ENCODE data around the gene SMAD3.

Gene SMAD3

GRCh38 chr15:67140078-67140833, 74.9 kb downstream of the SMAD3 start:
- Histone ChIP-seq H3K27me3 (replicated peaks; ENCODE audit: control insufficient read depth, insufficient read depth, low read length) (no peaks in the 10 kb centered on the region), H3K36me3 (ENCODE audit: control insufficient read depth, insufficient read depth, low read length) (no peaks in the 10 kb centered on the region), H3K4me3 (replicated peaks; ENCODE audit: low read depth, low read length) (no peak overlapping the region)
- no peak for TF ChIP-seq CTCF (IDR thresholded peaks at IDR 0.05; ENCODE audit: insufficient read depth, low read length, poor library complexity, severe bottlenecking)
- DNase-seq (ENCODE audit: extremely low read depth, insufficient read length): peak; percentile 30

- TF ChIP-seq CTCF (IDR thresholded peaks at IDR 0.05; ENCODE audit: insufficient read depth, low read length, poor library complexity, severe bottlenecking): no peak
- no peaks in the 10 kb centered on the region for H3K36me3 ChIP-seq (ENCODE audit: control insufficient read depth, insufficient read depth, low read length)
- DNase-seq (ENCODE audit: extremely low read depth, insufficient read length): no peak
- H3K4me3 ChIP-seq (replicated peaks; ENCODE audit: low read depth, low read length): no peak overlapping the region
- no peaks in the 10 kb centered on the region for H3K27me3 ChIP-seq (replicated peaks; ENCODE audit: control insufficient read depth, insufficient read depth, low read length)
Measured at GRCh38 chr15:67142092-67142766, 76.8 kb downstream of the SMAD3 start.

GRCh38 chr15:67142767-67143100, 77.3 kb downstream of the SMAD3 start:
- Histone ChIP-seq H3K4me3 (replicated peaks; ENCODE audit: low read depth, low read length) (no peak overlapping the region), H3K27me3 (replicated peaks; ENCODE audit: control insufficient read depth, insufficient read depth, low read length) (no peaks in the 10 kb centered on the region), H3K36me3 (ENCODE audit: control insufficient read depth, insufficient read depth, low read length) (no peaks in the 10 kb centered on the region)
- DNase-seq (ENCODE audit: extremely low read depth, insufficient read length): no peak
- TF ChIP-seq CTCF (IDR thresholded peaks at IDR 0.05; ENCODE audit: insufficient read depth, low read length, poor library complexity, severe bottlenecking): no peak

- TF ChIP-seq CTCF (IDR thresholded peaks at IDR 0.05; ENCODE audit: insufficient read depth, low read length, poor library complexity, severe bottlenecking): no peak
- H3K4me3 ChIP-seq (replicated peaks; ENCODE audit: low read depth, low read length): no peak overlapping the region
- H3K36me3 ChIP-seq (ENCODE audit: control insufficient read depth, insufficient read depth, low read length): no peaks in the 10 kb centered on the region
- no peaks in the 10 kb centered on the region for H3K27me3 ChIP-seq (replicated peaks; ENCODE audit: control insufficient read depth, insufficient read depth, low read length)
- DNase-seq (ENCODE audit: extremely low read depth, insufficient read length): no peak
Measured at GRCh38 chr15:67143646-67144045, 78.2 kb downstream of the SMAD3 start.

DNA sequence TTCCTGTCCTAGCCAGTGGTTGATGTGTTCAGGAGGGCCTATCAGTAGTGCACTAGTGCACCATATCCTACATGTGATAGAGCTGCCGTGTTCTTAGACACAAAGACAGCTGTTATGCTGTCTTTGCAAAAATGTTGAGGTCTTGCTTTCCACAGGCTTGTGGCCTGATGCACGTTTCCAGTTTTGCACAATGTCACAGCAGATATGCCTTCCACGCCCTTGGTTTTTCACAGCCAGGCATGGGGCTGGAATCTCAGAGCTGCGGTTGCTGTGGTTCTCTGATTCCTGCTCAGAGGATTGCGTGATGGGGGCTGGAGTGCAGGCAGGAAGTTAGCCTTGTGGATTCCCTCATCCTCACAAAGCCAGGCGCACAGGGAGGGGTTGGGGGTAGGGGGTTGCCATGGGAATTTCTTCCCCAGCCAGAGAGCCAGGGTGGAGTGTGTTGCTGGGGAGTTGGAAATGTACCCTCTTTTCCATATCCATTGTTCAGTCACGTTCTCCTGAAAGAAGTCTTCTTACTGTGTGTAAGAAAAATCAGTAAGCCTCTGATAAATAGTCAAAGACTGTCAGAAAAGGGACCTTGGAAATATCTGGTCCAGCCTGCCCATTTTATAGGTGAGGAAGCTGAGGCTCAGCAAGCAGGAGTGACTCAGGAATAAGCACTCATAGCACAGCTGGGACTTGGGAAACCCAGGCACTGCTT, 79.4 kb downstream of the SMAD3 start:
- no peak for DNase-seq (ENCODE audit: extremely low read depth, insufficient read length)

More for the DNA sequence above, 79.4 kb downstream of the SMAD3 start:
- H3K4me3 ChIP-seq (replicated peaks; ENCODE audit: low read depth, low read length): no peak overlapping the region
- TF ChIP-seq CTCF (IDR thresholded peaks at IDR 0.05; ENCODE audit: insufficient read depth, low read length, poor library complexity, severe bottlenecking): no peak
- no peaks in the 10 kb centered on the region for H3K36me3 ChIP-seq (ENCODE audit: control insufficient read depth, insufficient read depth, low read length)
- H3K27me3 ChIP-seq (replicated peaks; ENCODE audit: control insufficient read depth, insufficient read depth, low read length): no peaks in the 10 kb centered on the region

Measured in GM06990 (cell line).